SU-DHL-6 (cell line): ENCODE results near the gene KIF24.

Source experiments
- EZH2phosphoT487 ChIP-seq: fragments of 200-600 bp; sonication (generic), shearing (Covaris generic); conservative IDR thresholded peaks from 2 replicates; pipeline ENCODE4 v1.6.1; 2018; ENCODE audit warnings: mild to moderate bottlenecking, antibody characterized with exemption, low read length, moderate library complexity, mixed read lengths
- TF ChIP-seq, protein P1 (sequence below): fragments of 200-600 bp; sonication (generic); IDR thresholded peaks from one replicate; pipeline ENCODE4 v1.5.1; 2017; ENCODE audit warnings: antibody characterized with exemption, mild to moderate bottlenecking, low read length, moderate library complexity; ENCODE audit not compliant: insufficient read depth, poor library complexity, severe bottlenecking

DNA sequence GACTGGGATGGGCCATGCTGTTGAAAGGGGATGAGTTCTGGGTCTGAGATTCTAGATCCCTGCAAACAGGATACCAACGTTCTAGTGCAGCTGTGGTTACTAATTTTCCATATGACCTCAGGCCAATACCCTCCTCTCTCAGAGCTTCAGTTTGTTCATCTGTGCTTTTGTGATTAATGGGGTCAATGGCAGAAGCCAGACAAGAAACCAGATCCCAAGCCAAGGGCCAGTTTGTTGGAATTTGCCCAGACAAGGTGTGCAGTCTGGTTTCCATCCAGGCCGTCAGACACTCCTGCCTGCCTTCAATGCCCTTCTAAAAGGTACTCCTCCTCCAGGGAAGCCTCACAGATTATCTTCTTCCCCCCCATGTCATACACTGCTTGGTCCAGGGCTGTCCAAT is 36.2 kb upstream of the KIF24 start:
- TF ChIP-seq, protein P1, sequence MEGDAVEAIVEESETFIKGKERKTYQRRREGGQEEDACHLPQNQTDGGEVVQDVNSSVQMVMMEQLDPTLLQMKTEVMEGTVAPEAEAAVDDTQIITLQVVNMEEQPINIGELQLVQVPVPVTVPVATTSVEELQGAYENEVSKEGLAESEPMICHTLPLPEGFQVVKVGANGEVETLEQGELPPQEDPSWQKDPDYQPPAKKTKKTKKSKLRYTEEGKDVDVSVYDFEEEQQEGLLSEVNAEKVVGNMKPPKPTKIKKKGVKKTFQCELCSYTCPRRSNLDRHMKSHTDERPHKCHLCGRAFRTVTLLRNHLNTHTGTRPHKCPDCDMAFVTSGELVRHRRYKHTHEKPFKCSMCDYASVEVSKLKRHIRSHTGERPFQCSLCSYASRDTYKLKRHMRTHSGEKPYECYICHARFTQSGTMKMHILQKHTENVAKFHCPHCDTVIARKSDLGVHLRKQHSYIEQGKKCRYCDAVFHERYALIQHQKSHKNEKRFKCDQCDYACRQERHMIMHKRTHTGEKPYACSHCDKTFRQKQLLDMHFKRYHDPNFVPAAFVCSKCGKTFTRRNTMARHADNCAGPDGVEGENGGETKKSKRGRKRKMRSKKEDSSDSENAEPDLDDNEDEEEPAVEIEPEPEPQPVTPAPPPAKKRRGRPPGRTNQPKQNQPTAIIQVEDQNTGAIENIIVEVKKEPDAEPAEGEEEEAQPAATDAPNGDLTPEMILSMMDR: no peak
- TF ChIP-seq EZH2phosphoT487: no peak
